Measurements from ENCODE around the gene CACNG3.

CACNG3 gene

GRCh38 chr16:24272379-24272778 is 16.2 kb downstream of the CACNG3 start:
- TF ChIP-seq, protein P1, sequence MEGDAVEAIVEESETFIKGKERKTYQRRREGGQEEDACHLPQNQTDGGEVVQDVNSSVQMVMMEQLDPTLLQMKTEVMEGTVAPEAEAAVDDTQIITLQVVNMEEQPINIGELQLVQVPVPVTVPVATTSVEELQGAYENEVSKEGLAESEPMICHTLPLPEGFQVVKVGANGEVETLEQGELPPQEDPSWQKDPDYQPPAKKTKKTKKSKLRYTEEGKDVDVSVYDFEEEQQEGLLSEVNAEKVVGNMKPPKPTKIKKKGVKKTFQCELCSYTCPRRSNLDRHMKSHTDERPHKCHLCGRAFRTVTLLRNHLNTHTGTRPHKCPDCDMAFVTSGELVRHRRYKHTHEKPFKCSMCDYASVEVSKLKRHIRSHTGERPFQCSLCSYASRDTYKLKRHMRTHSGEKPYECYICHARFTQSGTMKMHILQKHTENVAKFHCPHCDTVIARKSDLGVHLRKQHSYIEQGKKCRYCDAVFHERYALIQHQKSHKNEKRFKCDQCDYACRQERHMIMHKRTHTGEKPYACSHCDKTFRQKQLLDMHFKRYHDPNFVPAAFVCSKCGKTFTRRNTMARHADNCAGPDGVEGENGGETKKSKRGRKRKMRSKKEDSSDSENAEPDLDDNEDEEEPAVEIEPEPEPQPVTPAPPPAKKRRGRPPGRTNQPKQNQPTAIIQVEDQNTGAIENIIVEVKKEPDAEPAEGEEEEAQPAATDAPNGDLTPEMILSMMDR (IDR thresholded peaks at IDR 0.05; ENCODE audit: low read depth, low read length) = no peak
- no peak for DNase-seq (ENCODE audit: low read depth, low spot score)
- in situ Hi-C loops (cut with HindIII; ENCODE audit: low sequenced_read_pairs) = no loop called here
- H3K4me3 ChIP-seq (ENCODE audit: low read depth, low read length) = no peak overlapping the region

GRCh38 chr16:24273508-24274182 is 17.5 kb downstream of the CACNG3 start:
- no peak for DNase-seq (ENCODE audit: low read depth, low spot score)
- TF ChIP-seq, protein P1 (IDR thresholded peaks at IDR 0.05; ENCODE audit: low read depth, low read length) = no peak
- H3K4me3 ChIP-seq (ENCODE audit: low read depth, low read length) = no peak overlapping the region
- in situ Hi-C loops (cut with HindIII; ENCODE audit: low sequenced_read_pairs) = no loop called here

DNA sequence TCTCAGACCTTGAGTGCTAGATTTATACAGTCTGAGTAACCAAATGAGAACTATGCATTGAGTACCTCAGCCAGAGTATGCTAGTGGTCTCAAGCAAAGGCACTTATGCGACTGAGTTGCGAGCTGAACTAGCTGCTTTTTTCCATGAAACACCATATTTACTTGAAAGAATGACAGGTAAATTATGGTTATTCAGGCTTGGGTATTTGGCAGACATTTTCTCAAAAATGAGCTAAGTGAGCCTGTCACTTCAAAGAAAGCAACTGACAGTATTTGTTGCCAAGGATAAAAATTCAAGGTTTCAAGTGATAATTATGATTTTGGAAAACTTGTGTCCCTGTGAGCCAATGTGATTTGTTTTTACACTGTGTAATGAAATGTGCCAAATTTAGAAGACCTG is 19.3 kb downstream of the CACNG3 start:
- in situ Hi-C loops (cut with HindIII; ENCODE audit: low sequenced_read_pairs) = no loop called here
- H3K4me3 ChIP-seq (ENCODE audit: low read depth, low read length) = no peak overlapping the region

GRCh38 chr16:24279982-24280515 is 23.9 kb downstream of the CACNG3 start:
- in situ Hi-C loops (cut with HindIII; ENCODE audit: low sequenced_read_pairs) = no loop called here
- TF ChIP-seq, protein P1 (IDR thresholded peaks at IDR 0.05; ENCODE audit: low read depth, low read length) = no peak
- H3K4me3 ChIP-seq (ENCODE audit: low read depth, low read length) = no peak overlapping the region
- DNase-seq (ENCODE audit: low read depth, low spot score) = no peak

More for the DNA sequence above, 19.3 kb downstream of the CACNG3 start:
- TF ChIP-seq, protein P1 (IDR thresholded peaks at IDR 0.05; ENCODE audit: low read depth, low read length) = no peak
- no peak for DNase-seq (ENCODE audit: low read depth, low spot score)

DNA sequence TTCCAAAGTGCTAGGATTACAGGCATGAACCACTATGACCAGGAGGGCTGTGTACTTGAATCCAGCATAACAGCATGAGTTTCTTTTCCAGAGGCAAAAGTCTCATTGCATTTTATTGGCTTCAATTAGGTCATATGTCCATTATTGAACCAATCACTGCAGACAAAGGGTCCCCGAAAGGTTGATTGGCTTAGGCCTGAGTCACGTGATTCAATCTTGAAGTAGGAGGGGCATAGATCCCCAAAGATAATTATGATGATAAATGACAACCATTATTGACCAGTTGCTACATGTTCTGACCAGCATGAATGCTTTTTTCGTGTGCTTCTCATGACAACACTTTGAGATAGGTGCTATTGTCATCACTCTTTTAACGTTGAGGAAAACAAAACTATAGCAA is 25.3 kb downstream of the CACNG3 start:
- TF ChIP-seq, protein P1 (IDR thresholded peaks at IDR 0.05; ENCODE audit: low read depth, low read length) = no peak
- no peak overlapping the region for H3K4me3 ChIP-seq (ENCODE audit: low read depth, low read length)
- in situ Hi-C loops (cut with HindIII; ENCODE audit: low sequenced_read_pairs) = no loop called here
- no peak for DNase-seq (ENCODE audit: low read depth, low spot score)

DNA sequence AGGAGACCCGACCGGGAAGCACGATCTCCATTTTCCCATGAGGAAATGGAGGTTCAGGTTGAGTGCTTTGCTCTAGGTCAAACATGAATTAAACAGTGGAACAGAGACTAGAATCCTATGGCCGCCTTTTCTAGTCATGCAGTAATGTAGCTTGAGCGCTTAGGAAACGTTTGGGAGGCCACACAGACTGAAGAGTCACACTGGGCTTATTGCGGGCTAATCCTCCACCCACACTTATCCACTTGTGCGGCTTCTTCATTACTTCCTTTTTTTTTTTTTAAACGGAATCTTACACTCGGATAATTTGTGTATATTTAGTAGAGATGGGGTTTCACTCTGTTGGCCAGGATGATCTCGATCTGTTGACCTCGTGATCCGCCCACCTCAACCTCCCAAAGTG is 26.0 kb downstream of the CACNG3 start:
- no peak overlapping the region for H3K4me3 ChIP-seq (ENCODE audit: low read depth, low read length)
- no peak for DNase-seq (ENCODE audit: low read depth, low spot score)
- TF ChIP-seq, protein P1 (IDR thresholded peaks at IDR 0.05; ENCODE audit: low read depth, low read length) = no peak
- in situ Hi-C loops (cut with HindIII; ENCODE audit: low sequenced_read_pairs) = no loop called here
